Nephron progenitor cell (in vitro differentiated cells): ENCODE data around the gene CSMD2.

Experiments used
- DNase-seq: peaks from one replicate; pipeline ENCODE4 v3.0.0; 2021
- H3K27ac Mint-ChIP-seq: 2 replicates; pipeline ENCODE4 v1.8.0; 2021; ENCODE audit warnings: mild to moderate bottlenecking, moderate library complexity, mixed read lengths
- H3K27me3 Mint-ChIP-seq: 2 replicates; pipeline ENCODE4 v1.8.0; 2021; ENCODE audit warnings: mild to moderate bottlenecking, low read depth, mixed read lengths; ENCODE audit not compliant: poor library complexity
- H3K36me3 Mint-ChIP-seq: 2 replicates; pipeline ENCODE4 v1.8.0; 2021; ENCODE audit warnings: low read depth, mixed read lengths
- H3K4me1 Mint-ChIP-seq: 2 replicates; pipeline ENCODE4 v1.8.0; 2021; ENCODE audit warnings: mixed read lengths
- H3K4me3 Mint-ChIP-seq: 2 replicates; pipeline ENCODE4 v1.8.0; 2021; ENCODE audit warnings: mild to moderate bottlenecking, moderate library complexity, mixed read lengths
- H3K9me3 Mint-ChIP-seq: 2 replicates; pipeline ENCODE4 v1.8.0; 2021; ENCODE audit warnings: mild to moderate bottlenecking, moderate library complexity, mixed read lengths
- CTCF ChIP-seq: fragments of 200-600 bp; sonication (generic); IDR thresholded peaks from 2 replicates; pipeline ENCODE4 v1.5.0; 2021; ENCODE audit warnings: antibody characterized with exemption

The CSMD2 gene

GRCh38 chr1:33714421-33714820 is 450.6 kb downstream of the CSMD2 start:
- Mint-ChIP-seq H3K36me3 (no peaks in the 10 kb centered on the region), H3K27me3 (peaks cover 8% of the 10 kb centered on the region), H3K4me1 (no peaks in the 10 kb centered on the region), H3K9me3 (no peaks in the 10 kb centered on the region), H3K4me3 (no peak overlapping the region), H3K27ac (no peak overlapping the region)
- DNase-seq, result no peak
- TF ChIP-seq CTCF, result no peak

GRCh38 chr1:33713058-33713877 is 451.8 kb downstream of the CSMD2 start:
- no peak for DNase-seq
- Mint-ChIP-seq H3K27me3 (peaks cover 8% of the 10 kb centered on the region), H3K9me3 (no peaks in the 10 kb centered on the region), H3K4me1 (no peaks in the 10 kb centered on the region), H3K4me3 (no peak overlapping the region), H3K27ac (no peak overlapping the region), H3K36me3 (no peaks in the 10 kb centered on the region)
- TF ChIP-seq CTCF, result no peak

- no peak for TF ChIP-seq CTCF
- Mint-ChIP-seq H3K27ac (no peak overlapping the region), H3K4me3 (no peak overlapping the region), H3K27me3 (peaks cover 4% of the 10 kb centered on the region), H3K36me3 (no peaks in the 10 kb centered on the region), H3K9me3 (no peaks in the 10 kb centered on the region), H3K4me1 (no peaks in the 10 kb centered on the region)
- no peak for DNase-seq
Measured at GRCh38 chr1:33712186-33712585, 452.8 kb downstream of the CSMD2 start.

- no peaks in the 10 kb centered on the region for H3K36me3 Mint-ChIP-seq
Measured at GRCh38 chr1:33711511-33711910, 453.5 kb downstream of the CSMD2 start.

GRCh38 chr1:33710967-33711366 is 454.1 kb downstream of the CSMD2 start:
- Mint-ChIP-seq H3K36me3 (no peaks in the 10 kb centered on the region), H3K4me3 (no peak overlapping the region), H3K27me3 (peaks cover under 1% of the 10 kb centered on the region), H3K9me3 (no peaks in the 10 kb centered on the region), H3K4me1 (no peaks in the 10 kb centered on the region), H3K27ac (no peak overlapping the region)
- no peak for DNase-seq
- TF ChIP-seq CTCF, result no peak

More at GRCh38 chr1:33711511-33711910, 453.5 kb downstream of the CSMD2 start:
- H3K9me3 Mint-ChIP-seq, result no peaks in the 10 kb centered on the region
- no peak overlapping the region for H3K27ac Mint-ChIP-seq
- H3K4me3 Mint-ChIP-seq, result no peak overlapping the region
- H3K27me3 Mint-ChIP-seq, result peaks cover 4% of the 10 kb centered on the region
- no peak for DNase-seq
- H3K4me1 Mint-ChIP-seq, result no peaks in the 10 kb centered on the region
- no peak for TF ChIP-seq CTCF
